ENCODE data around the gene ACOT4.
"Not testable (repeated sequence)": the region's sequence is repeated elsewhere in the genome, so short reads cannot be mapped to it uniquely, and the experiment has no call there.

ACOT4 gene, protein sequence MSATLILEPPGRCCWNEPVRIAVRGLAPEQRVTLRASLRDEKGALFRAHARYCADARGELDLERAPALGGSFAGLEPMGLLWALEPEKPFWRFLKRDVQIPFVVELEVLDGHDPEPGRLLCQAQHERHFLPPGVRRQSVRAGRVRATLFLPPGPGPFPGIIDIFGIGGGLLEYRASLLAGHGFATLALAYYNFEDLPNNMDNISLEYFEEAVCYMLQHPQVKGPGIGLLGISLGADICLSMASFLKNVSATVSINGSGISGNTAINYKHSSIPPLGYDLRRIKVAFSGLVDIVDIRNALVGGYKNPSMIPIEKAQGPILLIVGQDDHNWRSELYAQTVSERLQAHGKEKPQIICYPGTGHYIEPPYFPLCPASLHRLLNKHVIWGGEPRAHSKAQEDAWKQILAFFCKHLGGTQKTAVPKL

DNA sequence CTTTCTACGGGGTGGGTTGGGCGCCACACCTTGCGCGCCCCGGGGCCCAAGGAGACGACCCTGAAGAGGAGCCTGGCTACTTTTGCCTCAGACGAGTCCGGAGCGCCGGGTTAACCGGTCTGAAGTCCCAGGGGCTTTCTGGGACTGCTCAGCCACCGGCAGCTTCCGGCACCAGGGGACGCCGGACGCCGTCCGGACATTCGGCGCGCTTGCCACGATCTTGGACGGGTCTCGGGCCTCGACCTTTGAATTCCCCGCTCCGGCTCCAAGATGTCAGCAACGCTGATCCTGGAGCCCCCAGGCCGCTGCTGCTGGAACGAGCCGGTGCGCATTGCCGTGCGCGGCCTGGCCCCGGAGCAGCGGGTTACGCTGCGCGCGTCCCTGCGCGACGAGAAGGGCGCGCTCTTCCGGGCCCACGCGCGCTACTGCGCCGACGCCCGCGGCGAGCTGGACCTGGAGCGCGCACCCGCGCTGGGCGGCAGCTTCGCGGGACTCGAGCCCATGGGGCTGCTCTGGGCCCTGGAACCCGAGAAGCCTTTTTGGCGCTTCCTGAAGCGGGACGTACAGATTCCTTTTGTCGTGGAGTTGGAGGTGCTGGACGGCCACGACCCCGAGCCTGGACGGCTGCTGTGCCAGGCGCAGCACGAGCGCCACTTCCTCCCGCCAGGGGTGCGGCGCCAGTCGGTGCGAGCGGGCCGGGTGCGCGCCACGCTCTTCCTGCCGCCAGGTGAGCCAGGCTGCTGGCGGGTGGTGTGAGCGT lies at the start of gene ACOT4:
Gene ACOT4, plus strand, starts transcription at position 184 of the 760 bp plus-strand sequence. Its CDS starts 87 bp downstream, at position 271.
- DNase-seq (ENCODE audit: low read depth in 2 of 2) = peak in 1 of 2 donors; percentile 26

DNA sequence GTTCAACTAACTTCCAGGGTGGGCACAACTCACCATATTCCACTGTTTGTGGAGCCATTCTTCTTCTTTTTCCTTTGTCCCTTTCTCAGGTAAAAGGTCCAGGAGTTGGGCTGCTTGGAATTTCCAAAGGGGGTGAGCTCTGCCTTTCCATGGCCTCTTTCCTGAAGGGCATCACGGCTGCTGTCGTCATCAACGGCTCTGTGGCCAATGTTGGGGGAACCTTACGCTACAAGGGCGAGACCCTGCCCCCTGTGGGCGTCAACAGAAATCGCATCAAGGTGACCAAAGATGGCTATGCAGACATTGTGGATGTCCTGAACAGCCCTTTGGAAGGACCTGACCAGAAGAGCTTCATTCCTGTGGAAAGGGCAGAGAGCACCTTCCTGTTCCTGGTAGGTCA lies 48.7 kb upstream of the ACOT4 start:
- not testable (repeated sequence) for DNase-seq (ENCODE audit: low read depth in 2 of 2)

GRCh38 chr14:73545353-73545752 lies 46.3 kb upstream of the ACOT4 start:
- not testable (repeated sequence) for DNase-seq (ENCODE audit: low read depth in 2 of 2)

- not testable (repeated sequence) for DNase-seq (ENCODE audit: low read depth in 2 of 2)
Observed at GRCh38 chr14:73549097-73549496, 42.6 kb upstream of the ACOT4 start.

- not testable (repeated sequence) for DNase-seq (ENCODE audit: low read depth in 2 of 2)
Observed at GRCh38 chr14:73549889-73550524, 41.7 kb upstream of the ACOT4 start.

DNA sequence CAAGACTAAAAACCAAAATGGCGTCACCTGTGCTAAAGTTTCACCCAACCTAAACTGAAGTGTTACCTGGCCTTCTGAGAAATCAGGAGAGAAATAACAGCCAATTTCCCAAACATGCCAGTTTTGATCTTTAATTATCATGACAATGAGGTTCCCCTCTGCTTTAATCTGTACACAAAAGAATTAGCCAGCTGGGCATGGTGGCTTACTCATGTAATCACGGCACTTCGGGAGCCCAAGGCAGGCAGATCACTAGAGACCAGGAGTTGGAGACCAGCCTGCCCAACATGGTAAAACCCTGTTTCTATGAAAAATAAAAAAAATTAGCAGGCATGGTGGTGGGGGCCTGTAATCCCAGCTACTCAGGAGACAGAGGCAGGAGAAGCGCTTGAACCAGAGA lies 37.8 kb upstream of the ACOT4 start:
- no peak for DNase-seq (ENCODE audit: low read depth in 2 of 2)

DNA sequence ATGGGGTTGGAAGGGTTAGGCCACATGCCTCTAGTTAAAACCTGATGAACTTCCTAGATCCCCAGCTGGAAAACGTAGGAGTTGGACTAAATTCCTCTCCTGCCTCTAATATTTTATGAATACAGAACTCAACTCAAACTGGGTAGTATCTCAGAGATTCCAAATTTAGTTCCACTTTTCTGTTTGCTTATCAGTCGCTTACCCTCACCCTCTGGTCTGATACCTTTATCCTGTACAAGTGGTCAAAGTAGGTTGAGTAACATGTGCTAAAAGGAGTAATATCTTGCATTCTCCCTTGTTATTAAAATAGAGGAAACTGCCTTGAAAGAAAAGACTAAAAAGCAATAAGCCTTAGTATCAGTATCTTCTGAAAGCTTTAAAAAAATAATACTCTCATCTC lies 34.5 kb upstream of the ACOT4 start:
- not testable (repeated sequence) for DNase-seq (ENCODE audit: low read depth in 2 of 2)

GRCh38 chr14:73558238-73558637 lies 33.4 kb upstream of the ACOT4 start:
- not testable (repeated sequence) for DNase-seq (ENCODE audit: low read depth in 2 of 2)

- not testable (repeated sequence) for DNase-seq (ENCODE audit: low read depth in 2 of 2)
Observed at GRCh38 chr14:73562256-73562655, 29.4 kb upstream of the ACOT4 start.

- DNase-seq (ENCODE audit: low read depth in 2 of 2) = not testable (repeated sequence)
Observed at GRCh38 chr14:73562696-73563095, 29.0 kb upstream of the ACOT4 start.

DNA sequence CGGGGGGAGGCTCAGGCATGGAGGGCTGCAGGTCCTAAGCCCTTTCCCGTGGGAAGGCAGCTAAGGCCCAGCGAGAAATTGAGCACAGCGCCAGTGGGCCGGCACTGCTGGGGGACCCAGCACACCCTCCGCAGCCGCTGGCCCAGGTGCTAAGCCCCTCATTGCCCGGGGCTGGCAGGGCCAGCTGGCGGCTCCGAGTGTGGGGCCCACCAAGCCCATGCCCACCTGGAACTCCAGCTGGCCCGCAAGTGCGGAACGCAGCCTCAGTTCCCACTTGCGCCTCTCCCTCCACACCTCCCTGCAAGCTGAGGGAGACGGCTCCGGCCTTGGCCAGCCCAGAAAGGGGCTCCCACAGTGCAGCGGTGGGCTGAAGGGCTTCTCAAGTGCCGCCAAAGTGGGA lies 25.2 kb upstream of the ACOT4 start:
- DNase-seq (ENCODE audit: low read depth in 2 of 2) = not testable (repeated sequence)

DNA sequence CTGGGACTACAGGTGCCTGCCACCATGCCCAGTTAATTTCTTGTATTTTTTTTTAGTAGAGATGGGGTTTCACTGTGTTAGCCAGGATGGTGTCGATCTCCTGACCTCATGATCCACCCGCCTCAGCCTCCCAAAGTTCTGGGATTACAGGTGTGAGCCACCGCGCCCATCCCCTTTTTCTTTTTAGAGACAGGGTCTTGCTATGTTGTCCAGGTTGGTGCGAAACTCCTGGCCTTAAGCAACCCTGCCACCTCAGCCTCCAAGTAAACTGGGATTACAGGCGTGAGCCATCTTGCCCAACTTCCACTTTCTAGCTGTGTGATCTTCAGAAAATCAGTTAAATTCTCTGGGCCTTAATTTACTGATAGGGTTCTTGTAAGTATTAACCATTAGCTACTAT lies 24.7 kb upstream of the ACOT4 start:
- DNase-seq (ENCODE audit: low read depth in 2 of 2) = not testable (repeated sequence)

- no peak for DNase-seq (ENCODE audit: low read depth in 2 of 2)
Observed at GRCh38 chr14:73567358-73567757, 24.3 kb upstream of the ACOT4 start.

- no peak for DNase-seq (ENCODE audit: low read depth in 2 of 2)
Observed at GRCh38 chr14:73567951-73568885, 23.5 kb upstream of the ACOT4 start.

DNA sequence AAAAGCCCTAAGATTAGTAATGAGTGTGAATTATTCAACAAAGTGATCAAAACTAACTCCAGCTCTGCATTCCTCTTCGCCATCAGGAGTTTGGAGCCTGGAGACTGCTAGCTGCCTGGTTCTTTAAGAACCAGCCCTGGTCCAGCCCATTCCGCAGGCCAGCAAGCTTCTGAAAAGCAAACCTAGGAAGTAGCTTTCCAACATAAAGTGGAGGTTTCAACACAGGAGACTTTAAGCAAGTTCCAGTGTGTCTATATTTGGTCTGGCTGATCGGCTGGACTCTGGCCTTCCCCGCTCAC lies 22.8 kb upstream of the ACOT4 start:
- not testable (repeated sequence) for DNase-seq (ENCODE audit: low read depth in 2 of 2)

DNA sequence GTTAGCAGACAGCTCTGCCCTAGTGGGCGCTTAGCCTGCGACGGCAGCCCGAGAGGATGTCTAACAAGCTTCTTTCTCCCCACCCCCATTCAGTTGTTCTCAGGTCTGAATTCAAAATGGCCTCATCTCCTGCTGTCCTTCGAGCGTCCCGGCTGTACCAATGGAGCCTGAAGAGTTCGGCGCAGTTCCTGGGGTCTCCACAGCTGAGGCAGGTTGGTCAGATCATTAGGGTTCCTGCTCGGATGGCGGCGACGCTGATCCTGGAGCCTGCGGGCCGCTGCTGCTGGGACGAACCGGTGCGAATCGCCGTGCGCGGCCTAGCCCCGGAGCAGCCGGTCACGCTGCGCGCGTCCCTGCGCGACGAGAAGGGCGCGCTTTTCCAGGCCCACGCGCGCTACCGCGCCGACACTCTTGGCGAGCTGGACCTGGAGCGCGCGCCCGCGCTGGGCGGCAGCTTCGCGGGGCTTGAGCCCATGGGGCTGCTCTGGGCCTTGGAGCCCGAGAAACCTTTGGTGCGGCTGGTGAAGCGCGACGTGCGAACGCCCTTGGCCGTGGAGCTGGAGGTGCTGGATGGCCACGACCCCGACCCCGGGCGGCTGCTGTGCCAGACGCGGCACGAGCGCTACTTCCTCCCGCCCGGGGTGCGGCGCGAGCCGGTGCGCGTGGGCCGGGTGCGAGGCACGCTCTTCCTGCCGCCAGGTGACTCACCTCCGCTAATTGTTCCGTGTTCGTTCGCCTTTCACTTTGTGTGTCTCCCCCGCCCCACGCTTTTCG lies 22.3 kb upstream of the ACOT4 start, which contains the start of gene ACOT2:
Gene ACOT2, plus strand, starts transcription at position 29 of the 774 bp plus-strand sequence. Its CDS starts 28 bp downstream, at position 57.
- peak; percentile 73 to 81 for DNase-seq (ENCODE audit: low read depth in 2 of 2)

DNA sequence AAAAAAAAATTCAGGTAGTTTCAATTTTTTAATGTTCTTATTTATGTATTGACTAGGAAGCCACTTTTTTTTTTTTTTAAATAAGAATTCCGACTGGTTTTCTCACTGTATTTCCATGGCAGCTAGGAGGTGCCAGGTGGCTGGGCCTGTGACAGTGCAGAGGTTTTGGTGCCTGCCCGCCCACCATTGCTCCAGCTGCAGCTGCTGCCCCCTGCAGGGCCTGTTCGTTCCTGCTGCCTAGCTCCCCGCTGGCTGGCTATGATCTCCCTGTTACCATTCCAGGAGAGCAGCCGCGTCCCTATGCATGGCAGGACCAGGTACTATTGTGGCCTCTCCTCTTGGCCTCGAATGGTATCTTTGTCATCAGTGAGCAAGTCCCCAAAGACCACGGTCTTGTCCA lies 20.8 kb upstream of the ACOT4 start:
- peak in 1 of 2 donors; percentile 50 for DNase-seq (ENCODE audit: low read depth in 2 of 2)

- not testable (repeated sequence) for DNase-seq (ENCODE audit: low read depth in 2 of 2)
Observed at GRCh38 chr14:73573034-73573433, 18.6 kb upstream of the ACOT4 start.

GRCh38 chr14:73573740-73574139 lies 17.9 kb upstream of the ACOT4 start:
- not testable (repeated sequence) for DNase-seq (ENCODE audit: low read depth in 2 of 2)

- DNase-seq (ENCODE audit: low read depth in 2 of 2) = not testable (repeated sequence)
Observed at GRCh38 chr14:73574251-73574650, 17.4 kb upstream of the ACOT4 start.

Data from stimulated activated CD4-positive, alpha-beta T cell treated with anti-CD3 and anti-CD28 coated beads, Interleukin-15, amount 100 ng/mL, for 48 hours (primary cell).